ENCODE measurements around the gene HIBCH. TPM values are rescaled to one million over a fixed set of nuclear protein-coding genes. Genes with fewer than 3 reads are reported as not detected.
"Not testable (repeated sequence)": the region's sequence is repeated elsewhere in the genome, so short reads cannot be mapped to it uniquely, and the experiment has no call there.

Gene HIBCH
- total and polyA plus RNA-seq, 7 donors, result 17.3 to 39.0 (median 22.3) TPM

- no peak overlapping the region for H3K27ac ChIP-seq
- ATAC-seq (peak; percentile 30 to 76 (median 60)), DNase-seq (no peak)
- WGBS, 3 donors, result 48 to 59% (median 53%) methylated on average over 3 of the region's 3 CpGs
- no peaks in the 10 kb centered on the region for H3K4me1 ChIP-seq
- H3K36me3 ChIP-seq (ENCODE audit: insufficient read depth in 1 of 2, low read depth in 1 of 2), result no peaks in the 10 kb centered on the region
- H3K4me3 ChIP-seq, result no peak overlapping the region
- TF ChIP-seq CTCF (IDR thresholded peaks at IDR 0.05), result no peak
- intact Hi-C loops (cut with DNase I), result no loop called here
- H3K9me3 ChIP-seq, result no peaks in the 10 kb centered on the region
- H3K27me3 ChIP-seq (ENCODE audit: insufficient read depth in 3 of 3, low read length in 2 of 3), result no peaks in the 10 kb centered on the region
Observed at GRCh38 chr2:190159453-190159852, 160.2 kb downstream of the HIBCH start.

- WGBS, 3 donors, result 77 to 85% (median 78%) methylated on average over 3 of the region's 3 CpGs
- TF ChIP-seq CTCF (IDR thresholded peaks at IDR 0.05), result no peak
- DNase-seq (no peak), ATAC-seq (no peak)
- Histone ChIP-seq H3K27me3 (ENCODE audit: insufficient read depth in 3 of 3, low read length in 2 of 3) (no peaks in the 10 kb centered on the region), H3K4me1 (no peaks in the 10 kb centered on the region), H3K9me3 (no peaks in the 10 kb centered on the region), H3K27ac (no peak overlapping the region), H3K36me3 (ENCODE audit: insufficient read depth in 1 of 2, low read depth in 1 of 2) (no peaks in the 10 kb centered on the region), H3K4me3 (no peak overlapping the region)
- intact Hi-C loops (cut with DNase I), result no loop called here
Observed at GRCh38 chr2:190158798-190159434, 160.7 kb downstream of the HIBCH start.

- DNase-seq; H3K27me3 ChIP-seq (ENCODE audit: insufficient read depth in 3 of 3, low read length in 2 of 3); H3K4me1 ChIP-seq; ATAC-seq; H3K36me3 ChIP-seq (ENCODE audit: insufficient read depth in 1 of 2, low read depth in 1 of 2); intact Hi-C loops (cut with DNase I); H3K9me3 ChIP-seq; H3K4me3 ChIP-seq; H3K27ac ChIP-seq: not testable (repeated sequence)
- WGBS, 3 donors, result 85 to 90% (median 89%) methylated on average over 10 of the region's 10 CpGs
Observed at GRCh38 chr2:190157613-190158528, 161.8 kb downstream of the HIBCH start.

GRCh38 chr2:190156530-190157212 lies 163.0 kb downstream of the HIBCH start:
- no peak for ATAC-seq
- no peaks in the 10 kb centered on the region for H3K27me3 ChIP-seq (ENCODE audit: insufficient read depth in 3 of 3, low read length in 2 of 3)
- no peak for DNase-seq
- no peak overlapping the region for H3K27ac ChIP-seq
- H3K4me3 ChIP-seq, result no peak overlapping the region
- 92 to 95% (median 93%) methylated on average over 4 of the region's 4 CpGs for WGBS, 3 donors
- intact Hi-C loops (cut with DNase I), result no loop called here
- H3K36me3 ChIP-seq (ENCODE audit: insufficient read depth in 1 of 2, low read depth in 1 of 2), result no peaks in the 10 kb centered on the region
- H3K9me3 ChIP-seq, result no peaks in the 10 kb centered on the region
- no peak for TF ChIP-seq CTCF (IDR thresholded peaks at IDR 0.05)
- H3K4me1 ChIP-seq, result no peaks in the 10 kb centered on the region

Other genes with a start within 250 kb of the HIBCH start
- gene INPP1, start 23.8 kb upstream of the HIBCH start, total RNA-seq, result 10 to 100 TPM; 11.9 to 28.4 (median 16.5) TPM
- 10 to 100 TPM; 16.0 to 24.8 (median 18.0) TPM for gene INPP1, start 23.8 kb upstream of the HIBCH start, polyA plus RNA-seq
- gene MFSD6, start 88.5 kb upstream of the HIBCH start, total RNA-seq, result 1 to 10 TPM; 4.0 to 9.4 (median 5.2) TPM
- 1 to 10 TPM; 2.6 to 5.5 (median 4.0) TPM for gene MFSD6, start 88.5 kb upstream of the HIBCH start, polyA plus RNA-seq
- gene NEMP2, start 214.9 kb upstream of the HIBCH start, total RNA-seq, result 1 to 10 TPM in 2 of 4 donors, under 1 TPM in 2; 0.86 to 2.0 (median 1.3) TPM
- under 1 TPM; 0.21 to 0.39 (median 0.38) TPM for gene NEMP2, start 214.9 kb upstream of the HIBCH start, polyA plus RNA-seq